B cell (primary cell): Measurements from ENCODE around the gene NFATC2. TPM values are rescaled to one million over a fixed set of nuclear protein-coding genes. Genes with fewer than 3 reads are reported as not detected.

Experiments
- ATAC-seq: fragments of 200-7000 bp; cut with Tn5 transposase; one replicate; pipeline ENCODE4 v1.10.0; 2021; ENCODE audit warnings: low read depth, mild to moderate bottlenecking, moderate number of reproducible peaks, moderate library complexity
- CTCF ChIA-PET: fragments of 350-600 bp; sonication (Branson Sonifier 250); formaldehyde crosslinking; loops from one replicate; lab custom pipeline; 2021; ENCODE audit warnings: antibody characterized with exemption, inconsistent platforms; lab: Charles Lee
- POLR2A ChIA-PET: fragments of 350-600 bp; sonication (Branson Sonifier 250); formaldehyde crosslinking; loops from one replicate; lab custom pipeline; 2021; ENCODE audit warnings: antibody characterized with exemption; lab: Charles Lee
- DNase-seq: peaks from one replicate; pipeline ENCODE4 v3.0.0; 2013
- H2AFZ ChIP-seq: 2 replicates; pipeline ENCODE4 v1.6.1; 2012; ENCODE audit warnings: mild to moderate bottlenecking, low read depth, low read length; ENCODE audit not compliant: insufficient read depth, poor library complexity, severe bottlenecking
- H3K27ac ChIP-seq, 2 donors: 1 replicate in 1 of 2; 2 replicates in 1 of 2; pipeline ENCODE4 v1.5.1; 2012 to 2013; ENCODE audit warnings: low read length in 2 of 2, mild to moderate bottlenecking in 2 of 2, moderate library complexity in 1 of 2
- H3K27me3 ChIP-seq, 4 experiments: fragments of 200-600 bp in 1 of 4; sonication (generic) in 1 of 4; replicated peaks in 1 of 4; 1 replicate in 2 of 4; 2 replicates in 2 of 4; pipeline versions ENCODE4 v1.6.1 to v1.7.0; 2013 to 2016; ENCODE audit warnings: low read length in 3 of 4, mild to moderate bottlenecking in 2 of 4, mixed read lengths in 1 of 4, moderate library complexity in 1 of 4; ENCODE audit not compliant: insufficient read depth in 4 of 4, control insufficient read depth in 3 of 4; ENCODE audit errors: control extremely low read depth in 1 of 4
- H3K36me3 ChIP-seq, 2 experiments: replicated peaks in 1 of 2; 1 replicate in 1 of 2; 2 replicates in 1 of 2; pipeline versions ENCODE4 v1.6.1 to v1.7.1; 2013; ENCODE audit warnings: low read length in 1 of 2; ENCODE audit not compliant: insufficient read depth in 2 of 2, control insufficient read depth in 1 of 2; ENCODE audit errors: control extremely low read depth in 1 of 2, extremely low read depth in 1 of 2
- H3K4me1 ChIP-seq, 2 donors: fragments of 200-600 bp in 1 of 2; sonication (generic) in 1 of 2; 1 replicate in 1 of 2; 2 replicates in 1 of 2; pipeline versions ENCODE4 v1.5.1 to v1.6.1; 2013 to 2017; ENCODE audit warnings: low read length in 2 of 2; ENCODE audit not compliant: control insufficient read depth in 2 of 2, insufficient read depth in 2 of 2
- H3K4me2 ChIP-seq: replicated peaks from 2 replicates; pipeline ENCODE3; 2012; ENCODE audit warnings: mild to moderate bottlenecking, low read depth, low read length; ENCODE audit not compliant: poor library complexity, severe bottlenecking
- H3K4me3 ChIP-seq, 5 experiments: fragments of 200-600 bp in 1 of 5; sonication (generic) in 1 of 5; 1 replicate in 3 of 5; 2 replicates in 2 of 5; pipeline versions ENCODE4 v1.5.1 to v1.7.0; 2011 to 2016; ENCODE audit warnings: low read length in 4 of 5, mild to moderate bottlenecking in 4 of 5, low read depth in 2 of 5, control low read depth in 1 of 5, moderate library complexity in 1 of 5; ENCODE audit not compliant: insufficient read depth in 1 of 5; ENCODE audit errors: control extremely low read depth in 1 of 5, extremely low read depth in 1 of 5
- H3K79me2 ChIP-seq: fragments of 200-600 bp; sonication (generic); one replicate; pipeline ENCODE4 v1.6.0; 2016; ENCODE audit warnings: low read length; ENCODE audit not compliant: control insufficient read depth, insufficient read depth
- H3K9ac ChIP-seq: fragments of 200-600 bp; sonication (generic); 2 replicates; pipeline ENCODE4 v1.6.1; 2017; ENCODE audit warnings: mild to moderate bottlenecking, low read length, moderate library complexity
- H3K9me3 ChIP-seq, 3 donors: one replicate each; pipeline versions ENCODE4 v1.6.1 to v1.7.1; 2013; ENCODE audit warnings: low read length in 2 of 3; ENCODE audit not compliant: control insufficient read depth in 2 of 3, insufficient read depth in 1 of 3; ENCODE audit errors: control extremely low read depth in 1 of 3
- H4K20me1 ChIP-seq: 2 replicates; pipeline ENCODE4 v1.6.0; 2012; ENCODE audit warnings: mild to moderate bottlenecking, low read length; ENCODE audit not compliant: insufficient read depth, control insufficient read depth, poor library complexity, severe bottlenecking
- H3K27ac Mint-ChIP-seq: one replicate; pipeline ENCODE4 v1.8.0; 2021; ENCODE audit warnings: mixed read lengths
- H3K27me3 Mint-ChIP-seq: one replicate; pipeline ENCODE4 v1.8.0; 2021; ENCODE audit warnings: mixed read lengths
- H3K4me1 Mint-ChIP-seq: one replicate; pipeline ENCODE4 v1.8.0; 2021; ENCODE audit warnings: mixed read lengths
- H3K4me3 Mint-ChIP-seq: one replicate; pipeline ENCODE4 v1.8.0; 2021; ENCODE audit warnings: mixed read lengths
- H3K9me3 Mint-ChIP-seq: one replicate; pipeline ENCODE4 v1.8.0; 2022; ENCODE audit warnings: mixed read lengths; ENCODE audit not compliant: insufficient read depth
- CTCF ChIP-seq: fragments of 200-600 bp; IDR thresholded peaks from one replicate; pipeline ENCODE4 v1.8.0; 2022; ENCODE audit warnings: antibody characterized with exemption, mild to moderate bottlenecking
- EZH2 ChIP-seq: IDR thresholded peaks from 2 replicates; pipeline ENCODE4 v1.6.1; 2012; ENCODE audit warnings: borderline replicate concordance, low read depth, mild to moderate bottlenecking, moderate library complexity, low read length; ENCODE audit not compliant: insufficient read depth, poor library complexity, severe bottlenecking
- WGBS: methylation state at CpG from one replicate; pipeline ENCODE4 v1.1.5; 2013; ENCODE audit warnings: missing lambda C conversion rate; ENCODE audit not compliant: insufficient coverage; 5-methylcytosine and 5-hydroxymethylcytosine counted together
- intact Hi-C: fragments of 100-400 bp; cut with micrococcal nuclease; formaldehyde crosslinking; loops from one replicate; pipeline ENCODE4 v1.10.0; 2022
- polyA plus RNA-seq: library from polyadenylated mRNA; depleted of rRNA; stranded (reverse); fragments of >200 nt; gene quantifications from 2 replicates; pipeline ENCODE4 v1.2.3, GENCODE V29; 2012
- total RNA-seq, 2 donors: library from RNA; stranded (reverse); fragments of 120-200 nt in 1 of 2; gene quantifications; 1 replicate in 1 of 2; 2 replicates in 1 of 2; pipeline versions ENCODE4 v1.2.3 to v1.2.4, GENCODE V29; 2013 to 2022

NFATC2 gene
- total and polyA plus RNA-seq, 2 donors (not counting 1 experiment from before 2014, with no cell fraction given) = 10.1 to 38.0 TPM

DNA sequence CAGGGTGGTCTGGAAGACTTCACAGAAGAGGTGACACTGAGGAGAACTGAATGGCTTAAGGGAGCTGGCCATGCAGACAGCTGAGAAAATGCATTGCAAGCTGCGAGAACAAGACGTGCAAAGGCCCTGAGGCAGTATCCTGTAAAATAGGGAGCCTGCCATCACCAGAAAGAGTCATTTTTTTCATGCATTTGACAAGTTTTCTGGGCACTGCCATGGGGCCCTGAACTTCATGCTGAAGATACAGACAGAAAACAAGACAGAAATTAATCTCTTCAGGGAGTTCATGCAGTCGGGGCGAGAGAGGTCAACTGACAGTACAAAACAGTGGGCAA, 28.9 kb upstream of the NFATC2 start:
- H3K27me3 ChIP-seq = peaks cover 0 to 7% (median 2%) of the 10 kb centered on the region in 4 experiments
- H3K27ac Mint-ChIP-seq = no peak overlapping the region
- no peaks in the 10 kb centered on the region for H3K4me1 Mint-ChIP-seq
- H2AFZ ChIP-seq = no peak overlapping the region
- no peak for DNase-seq
- CTCF ChIA-PET = no interaction called here
- H3K4me2 ChIP-seq = no peak overlapping the region
- POLR2A ChIA-PET = no interaction called here
- H3K36me3 ChIP-seq = no peaks in the 10 kb centered on the region
- no peak overlapping the region for H3K4me3 Mint-ChIP-seq
- TF ChIP-seq EZH2 = no peak
- TF ChIP-seq CTCF = no peak
- H4K20me1 ChIP-seq = no peaks in the 10 kb centered on the region
- ATAC-seq = no peak
- H3K4me3 ChIP-seq = no peak overlapping the region
- no peak overlapping the region for H3K27ac ChIP-seq
- 95% methylated on average over 4 of the region's 4 CpGs for WGBS
- intact Hi-C loops = no loop called here
- peaks cover 0 to 7% (median 0%) of the 10 kb centered on the region in 3 donors for H3K9me3 ChIP-seq
- no peaks in the 10 kb centered on the region for H3K4me1 ChIP-seq
- H3K79me2 ChIP-seq = no peaks in the 10 kb centered on the region
- H3K9me3 Mint-ChIP-seq = peaks cover 7% of the 10 kb centered on the region
- H3K27me3 Mint-ChIP-seq = peaks cover 25% of the 10 kb centered on the region
- no peak overlapping the region for H3K9ac ChIP-seq

DNA sequence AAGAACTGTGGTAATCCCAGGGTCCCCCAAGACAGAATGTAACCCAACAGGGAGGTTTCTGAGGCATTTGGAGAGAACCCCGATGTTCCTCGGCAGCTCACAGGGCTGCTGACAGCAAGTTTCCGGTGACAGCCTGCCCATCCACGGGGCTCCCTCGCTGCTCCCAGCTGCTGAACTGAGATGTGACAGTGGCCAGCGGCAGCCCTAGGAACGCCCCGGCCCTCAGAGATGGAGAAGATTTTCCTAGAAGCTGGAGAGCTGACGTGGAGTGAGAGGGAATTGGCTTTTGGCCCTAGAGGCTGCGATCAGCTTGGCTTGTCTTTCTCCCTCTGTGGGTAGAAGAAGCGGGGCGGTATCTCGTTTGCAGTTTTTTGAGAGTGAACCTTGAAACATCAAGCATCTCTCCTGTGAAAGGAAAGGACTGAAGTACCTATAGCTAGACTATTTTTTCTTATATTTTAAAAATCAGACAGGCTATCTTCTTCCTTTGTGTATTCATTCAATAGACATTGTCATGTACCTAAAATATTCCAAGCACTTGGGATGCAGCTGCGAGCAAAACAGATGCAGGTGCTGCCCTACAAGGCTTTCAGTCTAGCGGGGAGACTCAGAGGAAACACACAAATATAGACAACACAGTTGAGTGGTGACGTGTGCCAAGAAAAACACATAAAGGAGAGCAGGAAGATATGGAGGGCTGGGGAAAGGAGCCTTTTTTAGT, 28.4 kb upstream of the NFATC2 start:
- no peak overlapping the region for H3K4me3 Mint-ChIP-seq
- Histone ChIP-seq H3K4me3 (no peak overlapping the region), H2AFZ (no peak overlapping the region), H3K27me3 (peaks cover 0 to 9% (median 2%) of the 10 kb centered on the region in 4 experiments), H3K9ac (no peak overlapping the region), H3K36me3 (no peaks in the 10 kb centered on the region), H3K9me3 (peaks cover 0 to 7% (median 0%) of the 10 kb centered on the region in 3 donors), H3K4me1 (no peaks in the 10 kb centered on the region), H4K20me1 (no peaks in the 10 kb centered on the region), H3K27ac (no peak overlapping the region), H3K79me2 (no peaks in the 10 kb centered on the region), H3K4me2 (no peak overlapping the region)
- H3K27ac Mint-ChIP-seq = no peak overlapping the region
- peaks cover 30% of the 10 kb centered on the region for H3K27me3 Mint-ChIP-seq
- TF ChIP-seq CTCF = no peak
- TF ChIP-seq EZH2 = no peak
- ChIA-PET CTCF (interaction anchor here (1.7 kb wide), 1 partner anchor 24 kb away, joined by 8 read pairs; no protein-coding TSS in a partner anchor), POLR2A (no interaction called here)
- intact Hi-C loops = no loop called here
- peaks cover 7% of the 10 kb centered on the region for H3K9me3 Mint-ChIP-seq
- no peak for ATAC-seq
- no peak for DNase-seq
- WGBS = 83% methylated on average over 9 of the region's 16 CpGs
- no peaks in the 10 kb centered on the region for H3K4me1 Mint-ChIP-seq
